Gastrocnemius medialis (tissue), 4 donors: ENCODE results near the gene GJC3. TPM values are rescaled to one million over a fixed set of nuclear protein-coding genes. Genes with fewer than 3 reads are reported as not detected.
"Not testable (repeated sequence)": the region's sequence is repeated elsewhere in the genome, so short reads cannot be mapped to it uniquely, and the experiment has no call there.

Experiments used
- ATAC-seq, 2 donors: fragments of 150-250 bp; one replicate each; pipeline ENCODE4 v1.9.1; 2016
- DNase-seq, 2 donors: peaks; one replicate each; pipeline ENCODE4 v3.0.0-alpha.2; 2019
- H3K27ac ChIP-seq, 4 donors: fragments of 200-600 bp; sonication (generic); 1 replicate in 1 of 4; 2 replicates in 3 of 4; pipeline ENCODE4 v1.5.1; 2016 to 2018; ENCODE audit warnings: mild to moderate bottlenecking in 2 of 4, moderate library complexity in 1 of 4
- H3K27me3 ChIP-seq, 3 donors: fragments of 200-600 bp; sonication (generic) in 2 of 3; 1 replicate in 1 of 3; 2 replicates in 2 of 3; pipeline versions ENCODE4 v1.5.1 to v1.6.0; 2016 to 2019; ENCODE audit warnings: mild to moderate bottlenecking in 1 of 3, moderate library complexity in 1 of 3
- H3K36me3 ChIP-seq, 2 donors: fragments of 200-600 bp; sonication (generic) in 1 of 2; one replicate each; pipeline ENCODE4 v1.5.1; 2017 to 2018
- H3K4me1 ChIP-seq, 2 donors: fragments of 200-600 bp; sonication (generic) in 1 of 2; one replicate each; pipeline ENCODE4 v1.5.1; 2016 to 2017; ENCODE audit warnings: mild to moderate bottlenecking in 2 of 2
- H3K4me3 ChIP-seq, 4 donors: fragments of 200-600 bp; sonication (generic) in 3 of 4; 1 replicate in 1 of 4; 2 replicates in 3 of 4; pipeline ENCODE4 v1.5.1; 2016 to 2019; ENCODE audit warnings: mild to moderate bottlenecking in 2 of 4
- H3K9me3 ChIP-seq, 3 donors: fragments of 200-600 bp; sonication (generic) in 2 of 3; 1 replicate in 1 of 3; 2 replicates in 2 of 3; pipeline ENCODE4 v1.5.1; 2016 to 2019
- POLR2A ChIP-seq, 2 donors: fragments of 450-650 bp; IDR thresholded peaks; one replicate each; pipeline ENCODE4 v1.6.1; 2017; ENCODE audit warnings: antibody characterized with exemption in 2 of 2, mild to moderate bottlenecking in 2 of 2, moderate library complexity in 2 of 2
- in situ Hi-C, 4 donors: fragments of 200-750 bp; cut with MboI; loops; one replicate each; pipeline versions ENCODE4 v1.15.0 to v1.8.0; 2017; ENCODE audit warnings: low sequenced_read_pairs in 4 of 4
- intact Hi-C: fragments of 100-400 bp; cut with DNase I; formaldehyde crosslinking; loops from one replicate; pipeline ENCODE4 v1.15.1; 2023; ENCODE audit warnings: low total_unique reads
- total RNA-seq, 4 donors: library from RNA; depleted of rRNA; stranded (reverse); fragments of >200 nt; gene quantifications; one replicate each; pipeline versions ENCODE4 v1.1.0 to v1.2.3, GENCODE V29; 2016
- TF ChIP-seq, protein P1 (sequence below), 5 experiments: fragments of 450-650 bp in 3 of 5; fragments of 200-600 bp in 2 of 5; sonication (generic) in 2 of 5; IDR thresholded peaks in 4 of 5; conservative IDR thresholded peaks in 1 of 5; 1 replicate in 4 of 5; 2 replicates in 1 of 5; pipeline ENCODE4 v1.5.1; 2016 to 2019; ENCODE audit warnings: antibody characterized with exemption in 5 of 5, mild to moderate bottlenecking in 3 of 5, moderate library complexity in 3 of 5

Gene GJC3
- total RNA-seq, 4 donors from 2014 or later = not detected

DNA sequence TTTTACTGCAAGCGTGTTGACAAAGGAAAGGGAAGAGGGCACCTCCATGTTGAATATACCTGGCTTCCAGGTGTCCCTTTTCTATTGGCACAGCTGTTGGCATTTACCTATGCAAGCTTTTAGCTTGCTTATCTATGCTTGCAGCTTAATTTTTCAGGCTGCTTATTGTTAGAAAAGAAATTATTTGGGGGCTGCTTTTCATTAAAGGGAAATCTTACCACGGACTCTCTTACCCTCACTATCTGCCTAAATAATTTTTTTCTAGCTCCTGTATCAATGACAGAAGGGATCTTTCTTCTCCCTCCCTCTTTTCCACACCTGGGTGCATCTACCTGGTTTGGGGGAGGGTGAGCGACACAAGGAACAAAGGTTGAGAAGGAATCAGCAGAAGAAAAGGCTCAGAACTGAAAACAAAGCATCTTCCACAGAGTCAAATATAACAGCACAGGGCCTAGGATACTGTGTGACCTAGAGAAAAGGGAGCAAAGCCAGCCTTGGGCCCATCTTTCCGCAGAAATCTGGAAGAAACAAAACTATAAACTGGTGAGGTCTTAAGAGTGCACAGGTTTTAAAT is 15.2 kb upstream of the GJC3 start:
- ATAC-seq (no peak), DNase-seq (no peak)
- H3K9me3 ChIP-seq = no peaks in the 10 kb centered on the region
- H3K36me3 ChIP-seq = no peaks in the 10 kb centered on the region
- peaks cover 4 to 9% (median 8%) of the 10 kb centered on the region in 3 donors for H3K27me3 ChIP-seq
- in situ Hi-C loops (no loop called here), intact Hi-C loops (no loop called here)
- H3K4me1 ChIP-seq = no peaks in the 10 kb centered on the region
- TF ChIP-seq POLR2A (IDR thresholded peaks at IDR 0.05) = no peak
- TF ChIP-seq, protein P1, sequence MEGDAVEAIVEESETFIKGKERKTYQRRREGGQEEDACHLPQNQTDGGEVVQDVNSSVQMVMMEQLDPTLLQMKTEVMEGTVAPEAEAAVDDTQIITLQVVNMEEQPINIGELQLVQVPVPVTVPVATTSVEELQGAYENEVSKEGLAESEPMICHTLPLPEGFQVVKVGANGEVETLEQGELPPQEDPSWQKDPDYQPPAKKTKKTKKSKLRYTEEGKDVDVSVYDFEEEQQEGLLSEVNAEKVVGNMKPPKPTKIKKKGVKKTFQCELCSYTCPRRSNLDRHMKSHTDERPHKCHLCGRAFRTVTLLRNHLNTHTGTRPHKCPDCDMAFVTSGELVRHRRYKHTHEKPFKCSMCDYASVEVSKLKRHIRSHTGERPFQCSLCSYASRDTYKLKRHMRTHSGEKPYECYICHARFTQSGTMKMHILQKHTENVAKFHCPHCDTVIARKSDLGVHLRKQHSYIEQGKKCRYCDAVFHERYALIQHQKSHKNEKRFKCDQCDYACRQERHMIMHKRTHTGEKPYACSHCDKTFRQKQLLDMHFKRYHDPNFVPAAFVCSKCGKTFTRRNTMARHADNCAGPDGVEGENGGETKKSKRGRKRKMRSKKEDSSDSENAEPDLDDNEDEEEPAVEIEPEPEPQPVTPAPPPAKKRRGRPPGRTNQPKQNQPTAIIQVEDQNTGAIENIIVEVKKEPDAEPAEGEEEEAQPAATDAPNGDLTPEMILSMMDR (IDR thresholded peaks at IDR 0.05 in 4 of 5, conservative IDR thresholded peaks at IDR 0.05 in 1 of 5) = no peak
- H3K27ac ChIP-seq = no peak overlapping the region
- no peak overlapping the region for H3K4me3 ChIP-seq

DNA sequence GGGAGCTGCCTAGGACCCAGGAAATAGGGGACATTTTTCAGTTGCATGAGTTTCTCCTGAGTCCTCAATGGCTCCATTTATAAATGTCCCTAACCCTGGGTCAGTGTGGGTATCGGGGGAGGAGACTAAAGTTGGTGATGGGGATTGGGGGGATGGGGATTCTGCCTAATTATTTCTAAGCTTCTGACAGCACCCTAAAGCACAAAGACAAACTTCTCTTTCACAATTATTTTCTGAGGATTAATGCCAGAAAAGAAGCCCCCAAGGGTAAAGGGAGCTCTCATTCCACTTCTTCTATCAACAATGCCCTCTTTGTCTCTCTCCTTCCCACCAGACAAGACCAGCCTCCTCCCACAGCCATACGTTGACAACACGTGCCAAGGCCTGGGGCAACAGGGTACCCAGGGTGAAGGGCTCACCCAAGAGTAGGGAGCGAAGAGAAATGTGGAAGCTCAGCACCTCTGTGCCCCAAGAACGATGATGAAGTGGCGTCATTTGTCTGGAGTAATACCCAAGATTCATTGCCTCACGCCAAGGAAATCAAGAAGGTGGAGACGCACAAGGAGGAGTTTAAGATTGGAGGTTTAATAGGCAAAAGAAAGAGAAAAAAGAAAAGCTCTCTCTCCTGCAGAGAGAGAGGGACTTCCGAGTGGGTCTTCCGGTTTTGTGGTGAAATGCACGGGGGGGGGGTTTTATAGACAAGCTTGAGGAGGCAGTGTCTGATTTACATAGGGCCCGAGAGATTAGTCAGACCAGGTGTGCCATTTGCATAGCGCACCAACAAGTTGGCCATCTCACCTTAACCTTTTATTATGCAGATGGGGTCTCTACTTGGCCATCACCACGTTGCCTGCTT is 14.4 kb upstream of the GJC3 start:
- Histone ChIP-seq H3K36me3 (no peaks in the 10 kb centered on the region), H3K4me3 (no peak overlapping the region), H3K4me1 (no peaks in the 10 kb centered on the region), H3K27ac (no peak overlapping the region), H3K9me3 (no peaks in the 10 kb centered on the region), H3K27me3 (peaks cover 4 to 13% (median 8%) of the 10 kb centered on the region in 3 donors)
- in situ Hi-C loops (no loop called here), intact Hi-C loops (no loop called here)
- ATAC-seq (no peak), DNase-seq (no peak)
- TF ChIP-seq POLR2A (IDR thresholded peaks at IDR 0.05) = no peak
- TF ChIP-seq, protein P1 (IDR thresholded peaks at IDR 0.05 in 4 of 5, conservative IDR thresholded peaks at IDR 0.05 in 1 of 5) = no peak

DNA sequence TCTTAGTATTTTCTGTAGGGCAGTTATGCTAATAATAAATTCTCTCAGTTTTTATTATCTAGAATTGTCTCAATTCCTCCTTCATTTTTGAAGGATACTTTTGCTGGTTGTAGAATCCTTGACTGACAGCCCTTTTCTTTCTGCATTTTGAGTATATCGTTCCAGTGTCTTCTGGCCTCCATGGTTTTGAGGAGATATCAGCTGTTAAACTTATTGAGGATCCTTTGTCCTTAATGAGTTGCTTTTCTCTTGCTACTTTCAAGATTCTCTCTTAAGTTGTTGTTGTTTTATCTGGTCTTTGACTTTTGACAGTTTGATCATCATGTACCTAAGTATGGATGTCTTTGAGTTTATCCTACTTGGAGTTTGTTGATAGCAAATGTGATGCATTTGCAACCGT is 8.9 kb upstream of the GJC3 start:
- H3K27me3 ChIP-seq = peaks cover 0 to 15% (median 13%) of the 10 kb centered on the region in 3 donors
- in situ Hi-C loops (no loop called here), intact Hi-C loops (no loop called here)
- ATAC-seq (no peak), DNase-seq (no peak)
- H3K27ac ChIP-seq = no peak overlapping the region
- no peaks in the 10 kb centered on the region for H3K9me3 ChIP-seq
- TF ChIP-seq, protein P1 (IDR thresholded peaks at IDR 0.05 in 4 of 5, conservative IDR thresholded peaks at IDR 0.05 in 1 of 5) = no peak
- TF ChIP-seq POLR2A (IDR thresholded peaks at IDR 0.05) = no peak
- H3K4me1 ChIP-seq = no peaks in the 10 kb centered on the region
- H3K4me3 ChIP-seq = no peak overlapping the region
- H3K36me3 ChIP-seq = no peaks in the 10 kb centered on the region

DNA sequence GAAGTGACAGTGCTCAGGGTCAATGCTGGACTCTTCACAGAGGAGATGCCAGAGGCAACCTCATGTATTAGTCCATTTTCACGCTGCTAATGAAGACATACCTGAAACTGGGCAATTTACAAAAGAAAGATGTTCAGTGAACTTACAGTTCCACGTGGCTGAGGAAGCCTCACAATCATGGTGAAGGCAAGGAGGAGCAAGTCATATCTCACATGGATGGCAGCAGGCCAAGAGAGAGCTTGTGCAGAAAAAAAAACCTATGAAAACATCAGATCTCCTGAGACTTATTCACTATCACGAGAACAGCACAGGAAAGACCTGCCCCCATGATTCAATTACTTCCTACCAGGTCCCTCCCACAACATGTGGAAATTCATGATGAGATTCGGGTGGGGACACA is 5.6 kb upstream of the GJC3 start:
- H3K27ac ChIP-seq, H3K4me3 ChIP-seq, ATAC-seq, H3K36me3 ChIP-seq, intact Hi-C loops, H3K9me3 ChIP-seq, in situ Hi-C loops, H3K4me1 ChIP-seq, DNase-seq: not testable (repeated sequence)
- peaks cover 0 to 11% (median 9%) of the 10 kb centered on the region in 3 donors for H3K27me3 ChIP-seq

DNA sequence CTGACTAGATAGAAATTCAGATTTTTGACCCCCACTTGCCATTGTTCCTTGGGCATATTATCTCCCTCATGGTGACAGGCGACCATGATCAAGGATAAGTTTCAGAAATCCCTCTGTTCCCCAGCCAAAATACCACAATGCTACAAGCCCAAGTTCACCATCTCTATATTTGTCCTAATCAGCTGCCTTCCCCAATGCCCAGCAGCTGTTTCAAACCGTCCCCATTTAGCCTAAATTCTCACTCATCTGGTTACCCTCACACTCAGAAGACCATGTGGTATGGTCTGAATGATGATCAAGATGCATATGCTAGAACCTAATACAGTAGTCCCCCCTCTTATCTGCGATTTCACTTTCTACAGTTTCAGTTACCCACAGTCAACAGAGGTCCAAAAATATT is 956 bp upstream of the GJC3 start:
- Histone ChIP-seq H3K36me3 (no peaks in the 10 kb centered on the region), H3K4me1 (peaks cover 0 to 4% of the 10 kb centered on the region in 2 donors), H3K4me3 (no peak overlapping the region), H3K27me3 (peaks cover 4 to 18% (median 11%) of the 10 kb centered on the region in 3 donors), H3K9me3 (no peaks in the 10 kb centered on the region), H3K27ac (peak overlapping the region in 1 of 4 donors; percentile 50)
- DNase-seq = no peak
- intact Hi-C loops = no loop called here
- TF ChIP-seq, protein P1 (IDR thresholded peaks at IDR 0.05 in 4 of 5, conservative IDR thresholded peaks at IDR 0.05 in 1 of 5) = no peak
- TF ChIP-seq POLR2A (IDR thresholded peaks at IDR 0.05) = no peak
- in situ Hi-C loops = no loop called here
- ATAC-seq = no peak
